ENCODE results near the gene INIP. TPM values are rescaled to one million over a fixed set of nuclear protein-coding genes. Genes with fewer than 3 reads are reported as not detected.

INIP gene
- polyA plus RNA-seq, 2 of the 4 experiments (the other 2 are of a cell fraction): 20.7 to 40.0 TPM

GRCh38 chr9:112750016-112750763 lies 32.3 kb upstream of the INIP start, which contains the start of gene SNX30:
Gene SNX30, plus strand, starts transcription at chr9:112750760. Its CDS starts 242 bp downstream, at chr9:112751002.
- Histone ChIP-seq H3K9me3 (no peaks in the 10 kb centered on the region), H3K4me3 (peak within 1 kb of the TSS; percentile 65), H3K4me2 (peak within 1 kb of the TSS; percentile 95), H3K4me1 (peaks cover 34% of the 10 kb centered on the region), H3K27ac (peak within 1 kb of the TSS; percentile 86 to 91)
- CTCF ChIA-PET: interaction anchor here (0.7 to 2.6 kb wide), 6 partner anchors 13 to 70 kb away, joined by 3 to 9 read pairs (median 4); partner anchors contain the start of gene INIP
- DNase-seq (ENCODE audit: low read depth in 1 of 2, low spot score in 1 of 2) (peak; percentile 84 to 89), ATAC-seq (peak; percentile 90 to 94), FAIRE-seq (no peak)
- POLR2A ChIA-PET: interaction anchor here (0.5 to 1.5 kb wide), 4 partner anchors 13 to 35 kb away, joined by 3 to 8 read pairs (median 5); partner anchors contain the start of gene INIP
- WGBS (ENCODE audit: missing lambda C conversion rate): 5% methylated on average over 27 of the region's 49 CpGs
- TF ChIP-seq KDM5A (IDR thresholded peaks at IDR 0.05) (no peak), USF2 (IDR thresholded peaks at IDR 0.05) (peak; percentile 67), JUN (IDR thresholded peaks at IDR 0.05) (peak; percentile 83 to 85), MAZ (IDR thresholded peaks at IDR 0.05; ENCODE audit: borderline replicate concordance, low read depth, low read length) (0 out of 2 replicates have a peak, but pooled peaks have one; percentile 62), BCL3 (IDR thresholded peaks at IDR 0.05) (peak; percentile 85; the same call in 1 of the 3 replicates), HOXB13 (CRISPR knock-in tag; IDR thresholded peaks at IDR 0.05; ENCODE audit: low read depth) (no peak), GATA3 (IDR thresholded peaks at IDR 0.05; ENCODE audit: borderline replicate concordance) (0 out of 2 replicates have a peak, but pooled peaks have one; percentile 17), POLR2A (IDR thresholded peaks at IDR 0.05; ENCODE audit: low read length) (peak; percentile 95), SMC3 (IDR thresholded peaks at IDR 0.05) (peak; percentile 21; the same call in 1 of the 3 replicates), MAX (IDR thresholded peaks at IDR 0.05) (peak; percentile 90), PHF8 (IDR thresholded peaks at IDR 0.05; ENCODE audit: borderline replicate concordance, low read depth) (peak; percentile 92), MYC (IDR thresholded peaks at IDR 0.05; ENCODE audit: borderline replicate concordance, low read length) (0 out of 2 replicates have a peak, but pooled peaks have one; percentile 51), CHD4 (IDR thresholded peaks at IDR 0.05; ENCODE audit: borderline replicate concordance) (no peak), KDM1A (IDR thresholded peaks at IDR 0.05; ENCODE audit: low read depth) (no peak), RARB (CRISPR knock-in tag; IDR thresholded peaks at IDR 0.05) (no peak), ZSCAN20 (CRISPR knock-in tag; IDR thresholded peaks at IDR 0.05) (no peak), FOSB (CRISPR knock-in tag; IDR thresholded peaks at IDR 0.05) (no peak), RFX5 (IDR thresholded peaks at IDR 0.05) (no peak), EP300 (IDR thresholded peaks at IDR 0.05) (no peak), RAD21 (conservative IDR thresholded peaks at IDR 0.05 in 1 of 2, IDR thresholded peaks at IDR 0.05 in 1 of 2) (no peak; a peak in 1 of 5 replicates), TP53 (CRISPR knock-in tag; IDR thresholded peaks at IDR 0.05) (0 out of 2 replicates have a peak, but pooled peaks have one; percentile 66), HOXB5 (CRISPR knock-in tag; IDR thresholded peaks at IDR 0.05) (0 out of 2 replicates have a peak, but pooled peaks have one; percentile 53), FOSL2 (IDR thresholded peaks at IDR 0.05) (no peak), FOSL2 (CRISPR knock-in tag; IDR thresholded peaks at IDR 0.05) (0 out of 2 replicates have a peak, but pooled peaks have one; percentile 4), CHD2 (IDR thresholded peaks at IDR 0.05; ENCODE audit: low read length, partially characterized antibody) (no peak), TFCP2L1 (CRISPR knock-in tag; IDR thresholded peaks at IDR 0.05) (0 out of 2 replicates have a peak, but pooled peaks have one; percentile 52), MAFK (IDR thresholded peaks at IDR 0.05; ENCODE audit: partially characterized antibody) (no peak), E2F6 (IDR thresholded peaks at IDR 0.05; ENCODE audit: borderline replicate concordance, low read depth) (peak; percentile 87), CTCF (IDR thresholded peaks at IDR 0.05) (no peak; the same call in 2 of the 3 replicates), ZNF302 (CRISPR knock-in tag; IDR thresholded peaks at IDR 0.05) (no peak), FOXS1 (CRISPR knock-in tag; IDR thresholded peaks at IDR 0.05) (0 out of 2 replicates have a peak, but pooled peaks have one; percentile 42)
